Ovary (tissue), 3 donors: ENCODE data around the gene CDHR2.

Experiments used
- POLR2A ChIP-seq: fragments of 450-650 bp; IDR thresholded peaks from one replicate; pipeline ENCODE4 v1.6.1; 2017; ENCODE audit warnings: antibody characterized with exemption, mild to moderate bottlenecking, moderate library complexity
- TF ChIP-seq, protein P1 (sequence below), 3 donors: fragments of 450-650 bp in 2 of 3; fragments of 200-600 bp in 1 of 3; IDR thresholded peaks; one replicate each; pipeline versions ENCODE4 v1.5.1 to v1.8.0; 2016 to 2022; ENCODE audit warnings: antibody characterized with exemption in 3 of 3, mild to moderate bottlenecking in 1 of 3
- donor health status: DM: no; HTN: no; CAD: no.

DNA sequence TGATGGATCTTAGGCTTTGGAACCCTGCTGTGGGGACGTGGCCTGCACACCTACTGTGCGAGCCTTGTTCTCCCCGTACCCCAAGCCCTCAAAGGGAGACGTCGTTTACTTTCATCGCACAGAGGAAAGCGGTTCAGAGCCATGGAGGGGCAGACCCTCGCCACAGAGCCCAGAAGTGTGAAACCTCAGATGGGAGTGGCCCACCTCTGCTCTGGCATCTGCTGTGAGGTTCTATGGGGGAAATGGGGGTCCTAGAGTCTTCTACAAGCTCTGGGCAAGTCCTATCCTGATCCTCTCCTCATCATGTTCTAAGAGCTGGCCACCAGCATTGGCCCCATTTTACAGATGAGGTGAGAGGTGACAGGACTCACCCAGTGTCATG lies 8.2 kb upstream of the CDHR2 start:
- TF ChIP-seq, protein P1, sequence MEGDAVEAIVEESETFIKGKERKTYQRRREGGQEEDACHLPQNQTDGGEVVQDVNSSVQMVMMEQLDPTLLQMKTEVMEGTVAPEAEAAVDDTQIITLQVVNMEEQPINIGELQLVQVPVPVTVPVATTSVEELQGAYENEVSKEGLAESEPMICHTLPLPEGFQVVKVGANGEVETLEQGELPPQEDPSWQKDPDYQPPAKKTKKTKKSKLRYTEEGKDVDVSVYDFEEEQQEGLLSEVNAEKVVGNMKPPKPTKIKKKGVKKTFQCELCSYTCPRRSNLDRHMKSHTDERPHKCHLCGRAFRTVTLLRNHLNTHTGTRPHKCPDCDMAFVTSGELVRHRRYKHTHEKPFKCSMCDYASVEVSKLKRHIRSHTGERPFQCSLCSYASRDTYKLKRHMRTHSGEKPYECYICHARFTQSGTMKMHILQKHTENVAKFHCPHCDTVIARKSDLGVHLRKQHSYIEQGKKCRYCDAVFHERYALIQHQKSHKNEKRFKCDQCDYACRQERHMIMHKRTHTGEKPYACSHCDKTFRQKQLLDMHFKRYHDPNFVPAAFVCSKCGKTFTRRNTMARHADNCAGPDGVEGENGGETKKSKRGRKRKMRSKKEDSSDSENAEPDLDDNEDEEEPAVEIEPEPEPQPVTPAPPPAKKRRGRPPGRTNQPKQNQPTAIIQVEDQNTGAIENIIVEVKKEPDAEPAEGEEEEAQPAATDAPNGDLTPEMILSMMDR (IDR thresholded peaks at IDR 0.05) = no peak
- no peak for TF ChIP-seq POLR2A
